ENCODE results near the gene CD101. TPM values are rescaled to one million over a fixed set of nuclear protein-coding genes. Genes with fewer than 3 reads are reported as not detected.
"Not testable (repeated sequence)": the region's sequence is repeated elsewhere in the genome, so short reads cannot be mapped to it uniquely, and the experiment has no call there.

Gene CD101
- total RNA-seq, 1 experiment from 2014 or later = 1.7 TPM

GRCh38 chr1:116971965-116972673 is 29.4 kb upstream of the CD101 start:
- ChIA-PET POLR2A (ENCODE audit: low non-redundant PET) (no interaction called here), CTCF (no interaction called here)
- no peak overlapping the region for H3K27ac ChIP-seq (ENCODE audit: low read depth, low read length, poor library complexity, severe bottlenecking)

GRCh38 chr1:116972674-116973030 is 28.9 kb upstream of the CD101 start:
- H3K4me1 ChIP-seq (ENCODE audit: insufficient read depth, low read length, poor library complexity, severe bottlenecking) = no peaks in the 10 kb centered on the region
- no peaks in the 10 kb centered on the region for H3K27me3 ChIP-seq (replicated peaks; ENCODE audit: insufficient read depth, low read depth, low read length, poor library complexity)
- ChIA-PET POLR2A (ENCODE audit: low non-redundant PET) (no interaction called here), CTCF (no interaction called here)
- no peak for DNase-seq (ENCODE audit: low spot score)
- no peaks in the 10 kb centered on the region for H3K9me3 ChIP-seq (ENCODE audit: low read depth, low read length, poor library complexity, severe bottlenecking)
- no peak overlapping the region for H3K27ac ChIP-seq (ENCODE audit: low read depth, low read length, poor library complexity, severe bottlenecking)
- H3K4me3 ChIP-seq (ENCODE audit: low read depth, low read length, poor library complexity, severe bottlenecking) = no peak overlapping the region
- no TSS peak for BruUV-seq (replicated peaks)
- intact Hi-C loops (cut with micrococcal nuclease; ENCODE audit: unreplicated experiment) = no loop called here
- H3K36me3 ChIP-seq (ENCODE audit: insufficient read depth, low read length, poor library complexity, severe bottlenecking) = peaks cover 4% of the 10 kb centered on the region
- no peak for TF ChIP-seq CTCF (conservative IDR thresholded peaks at IDR 0.05; ENCODE audit: low read depth, low read length)

More at GRCh38 chr1:116971965-116972673, 29.4 kb upstream of the CD101 start:
- Histone ChIP-seq H3K9me3 (ENCODE audit: low read depth, low read length, poor library complexity, severe bottlenecking) (no peaks in the 10 kb centered on the region), H3K4me3 (ENCODE audit: low read depth, low read length, poor library complexity, severe bottlenecking) (no peak overlapping the region), H3K36me3 (ENCODE audit: insufficient read depth, low read length, poor library complexity, severe bottlenecking) (peaks cover 4% of the 10 kb centered on the region), H3K27me3 (replicated peaks; ENCODE audit: insufficient read depth, low read depth, low read length, poor library complexity) (no peaks in the 10 kb centered on the region), H3K4me1 (ENCODE audit: insufficient read depth, low read length, poor library complexity, severe bottlenecking) (no peaks in the 10 kb centered on the region)
- BruUV-seq (replicated peaks) = no TSS peak
- TF ChIP-seq CTCF (conservative IDR thresholded peaks at IDR 0.05; ENCODE audit: low read depth, low read length) (no peak), EZH2 (IDR thresholded peaks at IDR 0.05; ENCODE audit: borderline replicate concordance, low read depth, low read length, poor library complexity, severe bottlenecking) (no peak)
- no peak for DNase-seq (ENCODE audit: low spot score)
- intact Hi-C loops (cut with micrococcal nuclease; ENCODE audit: unreplicated experiment) = no loop called here

- H3K27me3 ChIP-seq (replicated peaks; ENCODE audit: insufficient read depth, low read depth, low read length, poor library complexity); BruUV-seq (replicated peaks); H3K27ac ChIP-seq (ENCODE audit: low read depth, low read length, poor library complexity, severe bottlenecking); H3K4me3 ChIP-seq (ENCODE audit: low read depth, low read length, poor library complexity, severe bottlenecking); H3K36me3 ChIP-seq (ENCODE audit: insufficient read depth, low read length, poor library complexity, severe bottlenecking); intact Hi-C loops (cut with micrococcal nuclease; ENCODE audit: unreplicated experiment); DNase-seq (ENCODE audit: low spot score); POLR2A ChIA-PET (ENCODE audit: low non-redundant PET); H3K9me3 ChIP-seq (ENCODE audit: low read depth, low read length, poor library complexity, severe bottlenecking); CTCF ChIA-PET; H3K4me1 ChIP-seq (ENCODE audit: insufficient read depth, low read length, poor library complexity, severe bottlenecking): not testable (repeated sequence)
These were observed 21.3 kb upstream of the CD101 start for GRCh38 chr1:116980309-116980708.

- Histone ChIP-seq H3K4me3 (ENCODE audit: low read depth, low read length, poor library complexity, severe bottlenecking) (no peak overlapping the region), H3K36me3 (ENCODE audit: insufficient read depth, low read length, poor library complexity, severe bottlenecking) (no peaks in the 10 kb centered on the region), H3K9me3 (ENCODE audit: low read depth, low read length, poor library complexity, severe bottlenecking) (no peaks in the 10 kb centered on the region), H3K4me1 (ENCODE audit: insufficient read depth, low read length, poor library complexity, severe bottlenecking) (no peaks in the 10 kb centered on the region), H3K27ac (ENCODE audit: low read depth, low read length, poor library complexity, severe bottlenecking) (no peak overlapping the region), H3K27me3 (replicated peaks; ENCODE audit: insufficient read depth, low read depth, low read length, poor library complexity) (no peaks in the 10 kb centered on the region)
- CTCF ChIA-PET = no interaction called here
- TF ChIP-seq EZH2 (IDR thresholded peaks at IDR 0.05; ENCODE audit: borderline replicate concordance, low read depth, low read length, poor library complexity, severe bottlenecking) = no peak
- no peak for TF ChIP-seq CTCF (conservative IDR thresholded peaks at IDR 0.05; ENCODE audit: low read depth, low read length)
- no TSS peak for BruUV-seq (replicated peaks)
- no peak for DNase-seq (ENCODE audit: low spot score)
- intact Hi-C loops (cut with micrococcal nuclease; ENCODE audit: unreplicated experiment) = no loop called here
- POLR2A ChIA-PET (ENCODE audit: low non-redundant PET) = no interaction called here
These were observed 20.0 kb upstream of the CD101 start for GRCh38 chr1:116981521-116982037.

Measured in A673 (cell line).